GF-D8 (cell line): ENCODE results near the gene SAMD11.

Experiments used
- DNase-seq: peaks from one replicate; lab custom pipeline; 2025; lab: John Stamatoyannopoulos, UW

The SAMD11 gene

DNA sequence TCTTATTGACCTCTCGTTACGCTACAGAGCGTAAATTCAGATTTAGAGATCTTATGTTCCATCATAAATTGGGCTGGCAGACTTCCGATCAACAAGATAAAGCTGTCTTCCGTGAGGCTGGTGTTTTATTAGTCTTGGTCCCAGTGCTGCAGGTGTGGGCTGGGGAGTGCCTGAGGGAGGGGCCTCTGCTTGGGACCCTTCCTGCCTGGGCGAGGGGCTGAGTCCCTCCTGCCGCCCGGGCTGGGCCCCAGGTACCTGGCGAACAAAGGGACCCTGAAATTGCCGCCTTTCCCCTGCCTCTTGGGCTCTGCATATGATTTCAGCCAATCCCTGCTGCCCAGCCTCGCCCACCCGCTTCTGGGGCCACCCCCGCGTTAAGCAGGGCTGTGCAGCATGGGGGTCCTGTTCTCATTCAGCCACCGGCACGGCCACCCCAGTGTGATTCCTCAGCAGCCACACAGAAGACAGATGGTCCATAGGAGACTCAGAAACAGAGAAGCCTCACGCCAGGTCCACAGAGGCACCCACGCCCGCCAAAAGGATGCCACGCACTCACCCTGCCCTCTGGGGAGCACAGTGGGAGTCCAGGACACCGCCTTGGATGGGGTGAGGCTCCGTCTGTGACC, 6.1 kb upstream of the SAMD11 start:
- no peak for DNase-seq

DNA sequence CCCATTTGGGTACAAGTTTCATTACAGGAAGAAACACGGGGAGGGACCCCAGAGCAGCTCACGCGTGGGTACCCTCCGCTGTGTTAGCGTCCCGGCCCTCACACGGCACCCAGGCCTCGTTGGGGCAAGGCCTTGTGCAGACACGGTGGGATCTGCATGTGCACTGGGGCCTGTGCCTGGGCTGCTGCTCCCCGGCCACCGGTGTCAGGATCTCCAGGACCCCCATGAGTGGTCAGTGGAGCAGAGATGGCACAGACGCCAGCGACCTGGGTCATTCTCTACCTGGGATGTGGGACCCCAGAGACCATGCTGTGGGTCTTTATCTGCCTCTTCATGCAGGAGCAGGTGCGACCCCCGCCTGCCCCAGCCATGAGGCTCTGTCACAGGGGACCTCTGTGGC, 5.4 kb upstream of the SAMD11 start:
- no peak for DNase-seq

DNA sequence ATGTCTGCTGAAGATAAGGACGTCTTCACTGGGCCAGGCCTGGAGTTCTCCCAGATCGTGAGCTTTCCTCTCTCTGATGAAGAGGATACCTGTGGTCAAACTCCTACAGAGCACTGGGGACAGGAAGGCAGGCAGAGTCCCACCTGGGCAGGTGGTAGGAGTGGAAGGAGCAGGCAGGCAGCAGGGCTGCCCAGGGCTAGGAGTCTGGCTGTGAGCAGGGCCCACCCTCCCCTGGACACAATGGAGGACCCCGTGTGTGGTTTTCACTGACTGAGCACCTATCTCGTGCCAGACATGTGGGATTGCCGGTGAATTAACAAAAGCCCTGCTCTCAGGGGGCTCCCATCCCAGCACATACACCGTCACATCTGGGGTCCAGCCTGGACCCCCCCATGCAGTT, 4.9 kb upstream of the SAMD11 start:
- no peak for DNase-seq

DNA sequence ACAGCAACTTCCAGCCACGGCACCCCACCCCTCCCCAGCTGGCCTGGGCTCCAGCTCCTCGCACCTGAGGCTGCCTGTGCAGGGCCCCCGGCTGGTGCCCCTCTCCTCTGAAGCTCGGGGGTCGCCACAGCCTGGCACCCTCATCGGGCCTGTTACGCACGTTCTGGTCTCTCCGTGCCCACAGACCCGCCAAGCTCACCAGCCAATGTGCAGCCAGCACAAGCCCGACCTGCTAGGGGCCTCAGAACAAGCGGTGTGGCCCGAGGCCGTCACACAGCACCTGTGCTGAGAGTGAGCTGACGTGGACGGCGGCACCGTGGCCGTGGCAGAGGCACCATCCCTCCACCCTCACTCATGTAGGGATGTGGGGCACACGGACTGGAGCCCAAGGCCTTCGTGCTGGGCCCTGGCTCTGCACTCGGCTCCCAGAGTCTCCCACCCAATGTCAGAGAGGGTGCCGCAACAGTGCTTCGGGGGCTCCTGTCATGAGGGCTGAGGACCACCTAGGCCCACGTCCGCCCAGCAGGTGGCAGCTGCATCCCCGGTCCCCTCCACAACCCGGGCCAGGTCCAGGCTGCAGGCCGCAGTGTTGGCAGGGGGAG, 4.4 kb upstream of the SAMD11 start:
- DNase-seq: no peak

DNA sequence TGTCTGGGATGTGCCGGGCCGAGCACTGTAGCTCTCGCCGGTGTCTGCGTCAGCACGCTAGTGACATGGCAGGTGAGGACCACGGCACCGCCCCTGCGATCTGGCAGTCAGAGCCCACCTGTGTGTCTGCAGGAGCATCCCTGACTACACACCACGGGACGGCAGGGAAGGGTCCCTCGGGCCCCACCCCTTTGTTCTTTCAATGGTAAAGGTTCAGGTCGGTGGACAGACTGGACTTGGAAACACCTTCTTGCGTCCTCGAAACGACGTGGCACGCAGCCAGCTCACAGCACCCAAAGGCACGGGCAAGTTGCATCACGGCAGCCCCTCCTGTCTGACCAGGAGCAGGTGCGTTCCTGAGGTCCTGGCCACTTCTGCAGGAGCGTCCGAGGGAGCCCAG, 3.7 kb upstream of the SAMD11 start:
- DNase-seq: no peak

DNA sequence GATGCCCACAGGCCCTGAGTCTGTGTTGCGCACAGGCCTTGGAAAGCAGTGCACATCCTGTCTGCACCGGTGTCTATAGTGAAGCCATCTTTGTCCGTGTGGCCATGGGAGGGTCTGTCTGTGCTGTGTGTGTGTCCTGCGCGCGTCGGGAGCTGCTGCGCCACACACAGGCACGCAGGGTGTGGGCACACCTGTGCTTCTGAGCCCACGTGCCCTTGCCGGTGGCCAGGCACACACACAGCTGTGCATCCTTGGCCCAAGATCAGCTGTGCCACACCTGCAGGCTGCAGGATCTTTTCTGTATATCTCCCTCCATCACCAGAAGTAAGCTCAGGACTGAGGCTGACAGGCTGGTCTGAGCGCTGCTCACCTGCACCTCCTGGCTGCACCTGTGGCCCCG, 3.2 kb upstream of the SAMD11 start:
- DNase-seq: no peak

DNA sequence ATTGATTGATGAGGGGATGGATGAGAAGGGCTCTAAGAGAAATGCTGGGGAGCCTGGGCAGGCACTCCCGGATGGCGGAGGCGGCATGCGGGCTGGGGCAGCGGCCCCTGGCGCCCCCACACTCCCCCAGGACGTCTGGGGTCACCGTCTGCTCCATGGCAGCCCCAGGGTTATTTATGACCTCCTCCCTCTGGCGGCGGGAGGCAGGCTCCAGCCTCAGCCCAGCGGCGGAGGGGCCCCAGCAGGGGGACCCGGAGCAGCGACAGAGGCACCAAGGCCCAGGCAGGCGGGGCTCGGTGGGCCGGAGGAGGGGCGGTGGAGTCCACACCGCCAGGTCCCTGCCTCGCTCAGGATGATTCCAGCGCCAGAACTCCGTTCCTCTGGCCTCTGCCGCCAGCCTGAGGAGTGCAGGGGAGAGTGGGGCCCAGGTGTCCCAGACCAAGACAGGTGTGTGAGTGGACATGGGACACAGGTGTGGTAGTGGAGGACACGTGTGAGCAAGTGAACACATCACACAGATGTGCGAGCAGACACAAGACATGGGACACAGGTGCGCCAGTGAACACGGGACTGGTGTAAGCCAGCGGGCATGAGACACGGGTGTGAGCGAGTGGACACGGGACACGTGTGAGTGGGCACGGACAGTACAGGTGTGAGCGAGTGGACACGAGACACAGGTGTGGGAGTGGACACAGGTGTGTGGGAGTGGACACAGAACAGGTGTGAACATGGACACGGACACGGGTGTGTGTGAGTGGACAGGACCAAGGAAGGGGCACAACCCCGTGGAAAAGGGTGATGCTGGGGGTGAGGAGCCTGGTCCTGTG, 2.5 kb upstream of the SAMD11 start:
- DNase-seq: no peak

DNA sequence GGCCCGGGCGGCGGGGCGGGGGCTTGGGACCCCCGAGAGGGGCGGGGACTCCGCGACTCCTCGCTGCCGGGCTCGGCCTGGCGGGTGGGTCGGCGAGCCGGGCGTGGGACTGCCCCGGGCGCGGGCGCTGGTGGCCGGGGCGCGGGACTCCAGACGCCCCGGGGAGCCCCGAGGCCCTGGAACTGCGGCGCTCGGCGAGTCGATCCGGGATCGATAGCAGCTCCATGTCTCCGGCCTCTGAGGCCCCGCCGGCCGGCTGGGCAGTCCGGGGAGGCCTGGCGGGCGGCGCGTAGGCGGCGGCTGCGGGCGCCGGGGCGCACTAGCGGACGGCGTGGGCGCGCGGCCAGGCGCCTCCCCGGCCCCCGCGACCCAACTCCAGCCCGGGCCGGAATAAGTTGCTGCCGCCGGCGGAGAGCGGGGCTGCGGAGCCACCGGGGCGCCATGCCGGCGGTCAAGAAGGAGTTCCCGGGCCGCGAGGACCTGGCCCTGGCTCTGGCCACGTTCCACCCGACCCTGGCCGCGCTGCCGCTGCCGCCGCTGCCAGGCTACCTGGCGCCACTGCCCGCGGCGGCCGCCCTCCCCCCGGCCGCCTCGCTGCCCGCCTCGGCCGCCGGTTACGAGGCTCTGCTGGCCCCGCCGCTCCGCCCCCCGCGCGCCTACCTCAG, 400 bp downstream of the SAMD11 start:
- DNase-seq: no peak

DNA sequence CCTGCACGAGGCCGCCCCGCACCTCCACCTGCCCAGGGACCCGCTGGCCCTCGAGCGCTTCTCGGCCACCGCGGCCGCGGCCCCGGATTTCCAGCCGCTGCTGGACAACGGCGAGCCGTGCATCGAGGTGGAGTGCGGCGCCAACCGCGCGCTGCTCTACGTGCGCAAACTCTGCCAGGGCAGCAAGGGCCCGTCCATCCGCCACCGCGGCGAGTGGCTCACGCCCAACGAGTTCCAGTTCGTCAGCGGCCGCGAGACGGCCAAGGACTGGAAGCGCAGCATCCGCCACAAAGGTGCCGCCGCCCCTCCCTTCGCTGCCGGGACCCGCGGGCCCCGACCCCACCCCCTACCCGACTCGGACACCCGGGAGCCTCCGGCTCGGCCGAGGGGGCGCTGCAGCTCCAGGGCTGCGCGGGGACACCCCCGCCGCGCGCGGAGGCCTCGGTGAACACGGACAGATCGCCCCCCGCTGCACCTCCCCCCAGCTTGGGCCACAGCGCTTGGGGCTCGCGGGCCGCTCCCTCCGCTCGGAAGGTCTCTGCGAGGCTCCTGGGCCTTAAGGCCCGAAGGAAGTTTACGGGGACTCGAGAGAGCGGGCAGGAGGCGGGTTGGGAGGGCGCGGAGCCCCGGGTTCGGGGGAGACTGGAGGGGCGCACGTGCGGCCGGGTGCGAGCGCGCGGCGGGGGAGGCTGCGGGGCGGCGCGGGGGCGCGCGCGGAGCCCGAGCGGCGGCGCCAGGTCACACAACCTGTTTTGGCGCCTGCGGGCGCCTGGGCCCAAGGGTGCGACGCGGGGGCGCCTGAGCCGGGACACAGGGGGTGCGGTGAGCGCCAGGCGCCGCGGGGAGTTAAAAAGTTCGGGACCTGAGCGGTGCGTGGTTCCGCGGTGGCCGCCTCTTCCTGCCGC, 1.2 kb downstream of the SAMD11 start:
- no peak for DNase-seq

DNA sequence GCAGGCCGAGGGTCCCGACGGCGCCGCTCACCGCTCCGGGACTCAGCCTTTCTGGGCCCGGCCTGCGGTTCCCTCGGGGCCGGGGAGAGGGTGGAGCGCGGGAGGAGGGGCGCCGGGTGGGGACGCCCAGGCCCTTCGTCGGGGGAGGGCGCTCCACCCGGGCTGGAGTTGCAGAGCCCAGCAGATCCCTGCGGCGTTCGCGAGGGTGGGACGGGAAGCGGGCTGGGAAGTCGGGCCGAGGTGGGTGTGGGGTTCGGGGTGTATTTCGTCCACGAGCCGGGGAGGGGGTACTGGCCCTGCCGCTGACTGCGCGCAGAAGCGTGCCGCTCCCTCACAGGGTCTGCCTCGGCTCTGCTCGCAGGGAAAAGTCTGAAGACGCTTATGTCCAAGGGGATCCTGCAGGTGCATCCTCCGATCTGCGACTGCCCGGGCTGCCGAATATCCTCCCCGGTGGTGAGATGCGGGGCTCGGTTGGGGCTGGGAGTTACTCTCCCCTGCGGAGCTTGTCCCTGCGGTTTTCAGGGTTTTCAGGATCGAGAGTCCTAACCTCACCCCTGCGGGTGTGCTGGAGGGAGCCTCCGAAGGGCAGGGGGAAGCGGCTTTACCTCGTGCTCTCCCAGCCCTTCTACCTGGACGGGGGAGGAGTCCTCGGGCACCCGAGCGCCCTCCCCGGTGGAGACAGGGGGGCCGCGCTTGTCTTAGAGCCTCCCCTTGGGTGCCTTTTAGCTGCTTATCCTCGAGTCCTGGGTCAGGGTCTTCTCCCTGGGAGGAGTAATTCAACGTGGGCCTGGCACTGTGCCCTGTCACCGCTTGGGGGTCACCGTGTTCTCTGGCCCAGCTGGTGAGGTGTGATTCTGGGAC, 2.1 kb downstream of the SAMD11 start:
- no peak for DNase-seq

DNA sequence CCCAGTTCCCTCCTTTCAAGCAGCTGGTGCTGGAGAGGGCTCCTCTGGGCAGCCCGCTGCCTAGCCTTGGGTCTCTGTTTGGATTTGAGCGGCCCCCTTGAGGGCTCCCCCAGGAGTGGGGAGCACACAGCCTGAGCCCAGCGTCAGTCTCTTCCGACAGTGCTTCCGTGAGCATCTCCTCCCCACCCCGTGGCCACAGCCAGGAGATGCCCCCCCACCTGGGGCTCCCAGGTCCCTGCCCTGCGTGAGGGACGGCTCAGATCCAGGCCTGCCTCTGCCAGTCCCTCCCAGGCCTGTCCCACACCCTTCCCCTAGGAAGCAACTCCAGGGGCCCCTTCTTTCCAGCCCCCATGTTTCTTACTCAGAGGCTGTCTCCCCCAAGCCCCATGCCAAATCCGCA, 3.5 kb downstream of the SAMD11 start:
- DNase-seq: no peak

DNA sequence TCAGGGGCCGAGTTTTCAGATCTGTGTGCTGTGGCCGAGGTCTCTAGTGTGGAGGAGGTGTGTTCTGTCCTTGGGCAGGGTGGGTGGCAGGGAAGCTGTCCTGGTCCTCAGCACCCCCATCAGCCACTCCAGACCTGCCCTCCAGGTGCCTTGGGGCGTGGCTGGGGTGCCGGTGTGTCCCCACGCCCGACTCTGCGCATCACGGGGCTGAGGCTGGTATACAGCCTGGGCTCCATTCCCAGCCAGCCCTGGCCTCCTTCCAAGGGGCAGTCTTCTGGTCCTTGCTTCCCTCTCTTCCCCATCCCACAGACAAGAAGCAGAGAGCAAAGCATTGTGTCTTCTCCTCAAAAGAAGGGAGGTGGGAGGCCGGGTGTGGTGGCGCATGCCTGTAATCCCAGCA, 4.0 kb downstream of the SAMD11 start:
- no peak for DNase-seq

DNA sequence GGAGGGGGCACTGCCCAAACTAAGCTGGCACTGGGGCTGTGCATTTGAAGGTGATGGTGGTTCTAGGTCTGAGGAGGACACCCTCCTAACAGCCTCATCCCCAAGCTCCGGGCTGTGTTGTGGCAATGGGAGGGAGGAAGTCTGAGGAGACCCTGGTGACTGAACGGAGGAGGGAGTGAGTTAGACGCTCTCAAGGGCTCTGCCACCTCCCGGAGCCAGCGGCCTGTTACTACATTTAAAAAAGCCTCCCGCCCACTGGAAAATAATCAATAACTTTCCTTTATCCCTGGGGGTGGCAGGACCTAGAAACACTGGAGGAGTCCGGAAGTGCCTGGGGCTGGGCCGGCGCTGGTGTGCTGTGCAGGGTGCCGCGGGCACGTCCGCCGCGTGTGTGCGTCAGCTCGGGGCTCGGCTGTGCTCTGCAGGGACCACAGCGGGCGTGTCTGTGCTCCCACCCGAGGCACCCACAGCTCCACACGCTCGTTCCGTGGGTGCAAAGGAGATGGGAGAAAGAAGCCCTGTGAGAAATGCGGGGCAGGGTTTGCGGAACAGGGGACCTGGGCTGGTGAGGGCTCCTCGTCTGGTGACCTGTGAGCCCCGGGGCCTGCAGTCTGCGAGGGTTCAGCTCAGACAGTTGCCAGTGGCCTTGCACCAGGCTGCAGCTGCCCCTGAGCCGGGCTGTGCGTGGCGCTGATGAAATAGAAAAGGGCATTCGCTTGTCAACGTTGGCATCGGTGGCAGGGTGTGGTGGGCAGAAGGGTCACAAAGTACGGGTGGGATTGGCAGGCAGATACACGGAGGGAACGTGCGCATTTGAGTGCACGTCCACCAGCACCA, 5.3 kb downstream of the SAMD11 start:
- DNase-seq: no peak

DNA sequence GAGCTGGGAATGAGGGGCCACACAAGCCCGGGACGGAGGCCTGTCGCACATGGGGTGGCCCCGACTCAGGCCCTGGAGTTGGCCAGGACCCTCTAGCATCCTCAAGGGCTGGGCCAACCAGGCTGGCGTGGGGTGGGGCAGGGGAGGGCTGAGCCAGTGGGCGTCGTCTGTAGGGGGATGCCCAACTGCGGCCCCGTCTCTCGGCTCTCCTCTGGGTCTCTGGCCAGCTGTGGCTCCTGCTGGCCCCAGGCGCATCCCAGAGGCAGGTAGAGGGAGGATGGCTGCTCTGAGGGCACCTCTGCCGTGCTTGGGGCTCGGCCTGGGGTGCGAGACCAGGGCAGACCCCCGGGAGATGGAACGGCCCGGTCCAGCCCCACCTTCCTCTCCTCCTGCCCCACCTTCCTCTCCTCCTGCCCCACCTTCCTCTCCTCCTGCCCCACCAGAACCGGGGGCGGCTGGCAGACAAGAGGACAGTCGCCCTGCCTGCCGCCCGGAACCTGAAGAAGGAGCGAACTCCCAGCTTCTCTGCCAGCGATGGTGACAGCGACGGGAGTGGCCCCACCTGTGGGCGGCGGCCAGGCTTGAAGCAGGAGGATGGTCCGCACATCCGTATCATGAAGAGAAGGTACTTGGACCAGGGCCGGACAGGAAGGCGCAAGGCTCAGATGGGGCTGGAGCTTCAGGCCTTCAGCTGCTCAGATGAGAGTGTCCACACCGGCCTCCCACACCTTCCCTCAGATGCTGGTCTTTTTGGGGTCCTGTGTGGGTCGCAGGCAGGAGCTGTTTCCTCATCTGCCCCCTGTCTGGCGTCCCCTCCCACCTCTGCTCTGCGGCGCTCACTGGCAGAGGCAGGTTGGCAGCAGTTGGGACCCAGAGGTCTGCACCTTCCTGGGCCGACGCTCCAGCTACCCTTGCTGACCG, 6.2 kb downstream of the SAMD11 start:
- no peak for DNase-seq

DNA sequence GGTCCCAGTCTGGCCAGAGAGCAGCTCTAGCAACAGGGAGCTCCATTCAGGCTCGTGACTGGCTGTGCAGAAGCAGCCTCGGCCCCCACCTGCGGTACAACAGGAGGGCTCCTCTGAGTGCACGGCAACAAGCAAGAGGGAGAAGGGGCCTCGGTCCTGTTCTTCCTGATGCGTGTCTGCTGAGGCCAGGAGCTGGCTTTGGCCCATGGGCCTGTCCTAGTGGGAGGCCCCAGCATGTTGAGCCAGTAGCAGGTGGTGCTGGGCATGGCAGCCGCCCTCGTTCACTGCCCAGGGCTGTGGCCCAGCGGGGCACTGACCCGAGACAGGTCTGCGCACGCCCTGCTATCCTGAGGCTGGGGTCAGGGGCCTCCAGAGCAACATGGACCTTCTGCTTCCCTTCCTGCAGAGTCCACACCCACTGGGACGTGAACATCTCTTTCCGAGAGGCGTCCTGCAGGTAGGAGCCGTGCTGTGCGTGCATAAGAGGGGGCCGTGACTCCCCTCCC, 7.0 kb downstream of the SAMD11 start:
- no peak for DNase-seq

DNA sequence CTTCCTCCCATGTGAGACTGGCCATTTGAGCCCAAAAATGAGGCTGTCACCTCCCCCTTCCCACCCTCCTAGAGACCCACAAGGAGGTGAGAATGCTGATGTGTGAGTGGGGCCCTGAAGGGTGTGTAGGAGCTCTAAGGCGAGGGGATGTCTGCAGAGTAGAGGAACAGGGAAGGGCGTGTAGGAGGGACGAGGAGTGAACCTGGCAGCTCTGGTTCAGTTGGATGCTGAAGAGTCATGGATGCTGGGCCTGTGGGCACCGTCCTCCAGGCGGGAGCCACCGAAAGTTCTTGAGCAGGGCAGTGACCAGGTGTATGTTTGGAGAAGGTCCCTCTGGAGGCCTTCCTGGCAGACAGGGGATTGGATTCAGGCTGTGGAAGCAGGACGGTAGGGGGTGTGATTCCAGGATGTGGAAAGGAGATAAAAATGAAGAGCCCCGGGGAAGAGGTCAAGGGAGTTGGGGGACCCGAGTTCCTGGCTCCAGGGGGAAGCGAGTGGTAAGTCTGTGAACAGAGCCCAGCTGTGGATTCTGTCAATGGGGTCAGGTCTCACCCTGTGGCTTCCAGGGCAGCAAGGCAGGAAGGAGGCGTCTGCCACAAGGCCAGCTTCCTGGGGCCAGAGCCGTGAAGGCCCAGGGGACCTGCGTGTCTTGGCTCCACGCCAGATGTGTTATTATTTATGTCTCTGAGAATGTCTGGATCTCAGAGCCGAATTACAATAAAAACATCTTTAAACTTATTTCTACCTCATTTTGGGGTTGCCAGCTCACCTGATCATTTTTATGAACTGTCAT, 7.9 kb downstream of the SAMD11 start:
- no peak for DNase-seq

DNA sequence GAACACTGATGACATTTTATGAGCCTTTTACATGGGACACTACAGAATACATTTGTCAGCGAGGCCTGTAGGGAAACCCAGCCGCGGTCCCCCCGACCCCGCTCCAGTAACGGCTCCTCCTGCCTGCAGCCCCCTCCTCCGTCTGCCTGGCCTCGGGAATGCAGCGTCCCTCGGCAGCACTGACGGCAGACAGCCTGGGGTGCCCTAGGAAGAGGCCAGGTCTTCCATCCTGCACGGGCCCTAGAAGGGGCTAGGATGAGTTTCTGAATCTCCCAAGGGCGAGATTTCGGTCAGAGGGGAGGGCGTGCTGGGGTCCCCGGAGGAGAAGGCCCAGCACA, 8.4 kb downstream of the SAMD11 start:
- DNase-seq: no peak
